GM23338 (cell line): ENCODE results near the gene MYH15.

ENCODE experiments used
- CREB1 ChIP-seq: fragments of 250-450 bp; sonication (Bioruptor Pico); IDR thresholded peaks from 2 replicates; pipeline ENCODE4 v1.5.0; 2020; ENCODE audit warnings: low read depth, mild to moderate bottlenecking, moderate library complexity
- ETS1 ChIP-seq: IDR thresholded peaks from 2 replicates; pipeline ENCODE4 v1.6.1; 2016; ENCODE audit warnings: antibody characterized with exemption
- EZH2 ChIP-seq: fragments of 200-600 bp; sonication (generic); IDR thresholded peaks from one replicate; pipeline ENCODE4 v1.8.0; 2017; ENCODE audit warnings: antibody characterized with exemption, mild to moderate bottlenecking, low read depth; ENCODE audit not compliant: unreplicated experiment
- EZH2phosphoT487 ChIP-seq: fragments of 200-600 bp; sonication (generic); IDR thresholded peaks from one replicate; pipeline ENCODE4 v1.8.1; 2018; ENCODE audit warnings: antibody characterized with exemption; ENCODE audit not compliant: unreplicated experiment
- JUNB ChIP-seq: IDR thresholded peaks from one replicate; pipeline ENCODE4 v1.6.1; 2016; ENCODE audit warnings: antibody characterized with exemption; ENCODE audit not compliant: unreplicated experiment
- NANOG ChIP-seq: IDR thresholded peaks from 2 replicates; pipeline ENCODE4 v1.6.1; 2016; ENCODE audit warnings: antibody characterized with exemption, borderline replicate concordance
- POLR2AphosphoS5 ChIP-seq: IDR thresholded peaks from 2 replicates; pipeline ENCODE4 v1.6.1; 2016; ENCODE audit warnings: antibody characterized with exemption, low read depth
- ZNF114 ChIP-seq: fragments of 250-450 bp; sonication (Bioruptor Pico); IDR thresholded peaks from 2 replicates; pipeline ENCODE4 v1.5.0; 2020; ENCODE audit warnings: mild to moderate bottlenecking, moderate library complexity
- ZNF331 ChIP-seq: fragments of 250-450 bp; sonication (Bioruptor Pico); IDR thresholded peaks from 2 replicates; pipeline ENCODE4 v1.5.0; 2020; ENCODE audit warnings: low read depth, mild to moderate bottlenecking, moderate library complexity
- TF ChIP-seq, protein P1 (sequence below), 2 experiments: fragments of 200-600 bp in 1 of 2; sonication (generic) in 1 of 2; conservative IDR thresholded peaks; 2 replicates each; pipeline versions ENCODE4 v1.5.1 to v1.6.1; 2016 to 2017; ENCODE audit warnings: antibody characterized with exemption in 2 of 2, low read depth in 2 of 2, mild to moderate bottlenecking in 2 of 2, moderate library complexity in 1 of 2
- TF ChIP-seq, protein P2 (sequence below): IDR thresholded peaks from one replicate; pipeline ENCODE4 v1.6.1; 2018; ENCODE audit warnings: antibody characterized with exemption; ENCODE audit not compliant: unreplicated experiment
- TF ChIP-seq, protein P3 (sequence below): fragments of 250-450 bp; sonication (Bioruptor Pico); IDR thresholded peaks from 2 replicates; pipeline ENCODE4 v1.5.0; 2020; ENCODE audit warnings: mild to moderate bottlenecking, moderate library complexity

DNA sequence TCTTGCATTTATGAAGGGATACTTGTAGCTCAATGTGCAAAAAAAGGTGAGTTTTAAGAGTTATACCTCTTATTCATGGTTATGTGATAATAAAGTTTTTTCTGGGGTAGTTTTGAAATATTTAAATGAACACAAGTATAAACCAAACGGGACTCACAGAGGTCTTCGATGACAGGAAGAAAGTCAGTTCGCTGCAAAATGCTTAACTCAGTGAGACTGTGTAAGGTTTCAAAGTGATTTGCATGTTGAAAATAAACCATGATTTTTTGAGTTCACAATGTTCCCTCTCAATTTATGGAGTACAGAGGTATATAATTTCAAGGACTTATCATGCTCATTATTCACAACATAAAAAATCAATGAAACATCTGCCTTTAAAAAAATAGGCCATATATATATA, 36.3 kb upstream of the MYH15 start:
- TF ChIP-seq EZH2phosphoT487 (no peak), ZNF331 (CRISPR knock-in tag) (no peak), CREB1 (CRISPR knock-in tag) (no peak), JUNB (no peak), EZH2 (no peak), POLR2AphosphoS5 (no peak), NANOG (no peak), ETS1 (no peak), ZNF114 (CRISPR knock-in tag) (no peak)
- TF ChIP-seq, protein P1, sequence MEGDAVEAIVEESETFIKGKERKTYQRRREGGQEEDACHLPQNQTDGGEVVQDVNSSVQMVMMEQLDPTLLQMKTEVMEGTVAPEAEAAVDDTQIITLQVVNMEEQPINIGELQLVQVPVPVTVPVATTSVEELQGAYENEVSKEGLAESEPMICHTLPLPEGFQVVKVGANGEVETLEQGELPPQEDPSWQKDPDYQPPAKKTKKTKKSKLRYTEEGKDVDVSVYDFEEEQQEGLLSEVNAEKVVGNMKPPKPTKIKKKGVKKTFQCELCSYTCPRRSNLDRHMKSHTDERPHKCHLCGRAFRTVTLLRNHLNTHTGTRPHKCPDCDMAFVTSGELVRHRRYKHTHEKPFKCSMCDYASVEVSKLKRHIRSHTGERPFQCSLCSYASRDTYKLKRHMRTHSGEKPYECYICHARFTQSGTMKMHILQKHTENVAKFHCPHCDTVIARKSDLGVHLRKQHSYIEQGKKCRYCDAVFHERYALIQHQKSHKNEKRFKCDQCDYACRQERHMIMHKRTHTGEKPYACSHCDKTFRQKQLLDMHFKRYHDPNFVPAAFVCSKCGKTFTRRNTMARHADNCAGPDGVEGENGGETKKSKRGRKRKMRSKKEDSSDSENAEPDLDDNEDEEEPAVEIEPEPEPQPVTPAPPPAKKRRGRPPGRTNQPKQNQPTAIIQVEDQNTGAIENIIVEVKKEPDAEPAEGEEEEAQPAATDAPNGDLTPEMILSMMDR (conservative IDR thresholded peaks at IDR 0.05; ENCODE audit: low read depth in 2 of 2), result no peak
- TF ChIP-seq, protein P2, sequence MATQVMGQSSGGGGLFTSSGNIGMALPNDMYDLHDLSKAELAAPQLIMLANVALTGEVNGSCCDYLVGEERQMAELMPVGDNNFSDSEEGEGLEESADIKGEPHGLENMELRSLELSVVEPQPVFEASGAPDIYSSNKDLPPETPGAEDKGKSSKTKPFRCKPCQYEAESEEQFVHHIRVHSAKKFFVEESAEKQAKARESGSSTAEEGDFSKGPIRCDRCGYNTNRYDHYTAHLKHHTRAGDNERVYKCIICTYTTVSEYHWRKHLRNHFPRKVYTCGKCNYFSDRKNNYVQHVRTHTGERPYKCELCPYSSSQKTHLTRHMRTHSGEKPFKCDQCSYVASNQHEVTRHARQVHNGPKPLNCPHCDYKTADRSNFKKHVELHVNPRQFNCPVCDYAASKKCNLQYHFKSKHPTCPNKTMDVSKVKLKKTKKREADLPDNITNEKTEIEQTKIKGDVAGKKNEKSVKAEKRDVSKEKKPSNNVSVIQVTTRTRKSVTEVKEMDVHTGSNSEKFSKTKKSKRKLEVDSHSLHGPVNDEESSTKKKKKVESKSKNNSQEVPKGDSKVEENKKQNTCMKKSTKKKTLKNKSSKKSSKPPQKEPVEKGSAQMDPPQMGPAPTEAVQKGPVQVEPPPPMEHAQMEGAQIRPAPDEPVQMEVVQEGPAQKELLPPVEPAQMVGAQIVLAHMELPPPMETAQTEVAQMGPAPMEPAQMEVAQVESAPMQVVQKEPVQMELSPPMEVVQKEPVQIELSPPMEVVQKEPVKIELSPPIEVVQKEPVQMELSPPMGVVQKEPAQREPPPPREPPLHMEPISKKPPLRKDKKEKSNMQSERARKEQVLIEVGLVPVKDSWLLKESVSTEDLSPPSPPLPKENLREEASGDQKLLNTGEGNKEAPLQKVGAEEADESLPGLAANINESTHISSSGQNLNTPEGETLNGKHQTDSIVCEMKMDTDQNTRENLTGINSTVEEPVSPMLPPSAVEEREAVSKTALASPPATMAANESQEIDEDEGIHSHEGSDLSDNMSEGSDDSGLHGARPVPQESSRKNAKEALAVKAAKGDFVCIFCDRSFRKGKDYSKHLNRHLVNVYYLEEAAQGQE, result no peak
- TF ChIP-seq, protein P3, sequence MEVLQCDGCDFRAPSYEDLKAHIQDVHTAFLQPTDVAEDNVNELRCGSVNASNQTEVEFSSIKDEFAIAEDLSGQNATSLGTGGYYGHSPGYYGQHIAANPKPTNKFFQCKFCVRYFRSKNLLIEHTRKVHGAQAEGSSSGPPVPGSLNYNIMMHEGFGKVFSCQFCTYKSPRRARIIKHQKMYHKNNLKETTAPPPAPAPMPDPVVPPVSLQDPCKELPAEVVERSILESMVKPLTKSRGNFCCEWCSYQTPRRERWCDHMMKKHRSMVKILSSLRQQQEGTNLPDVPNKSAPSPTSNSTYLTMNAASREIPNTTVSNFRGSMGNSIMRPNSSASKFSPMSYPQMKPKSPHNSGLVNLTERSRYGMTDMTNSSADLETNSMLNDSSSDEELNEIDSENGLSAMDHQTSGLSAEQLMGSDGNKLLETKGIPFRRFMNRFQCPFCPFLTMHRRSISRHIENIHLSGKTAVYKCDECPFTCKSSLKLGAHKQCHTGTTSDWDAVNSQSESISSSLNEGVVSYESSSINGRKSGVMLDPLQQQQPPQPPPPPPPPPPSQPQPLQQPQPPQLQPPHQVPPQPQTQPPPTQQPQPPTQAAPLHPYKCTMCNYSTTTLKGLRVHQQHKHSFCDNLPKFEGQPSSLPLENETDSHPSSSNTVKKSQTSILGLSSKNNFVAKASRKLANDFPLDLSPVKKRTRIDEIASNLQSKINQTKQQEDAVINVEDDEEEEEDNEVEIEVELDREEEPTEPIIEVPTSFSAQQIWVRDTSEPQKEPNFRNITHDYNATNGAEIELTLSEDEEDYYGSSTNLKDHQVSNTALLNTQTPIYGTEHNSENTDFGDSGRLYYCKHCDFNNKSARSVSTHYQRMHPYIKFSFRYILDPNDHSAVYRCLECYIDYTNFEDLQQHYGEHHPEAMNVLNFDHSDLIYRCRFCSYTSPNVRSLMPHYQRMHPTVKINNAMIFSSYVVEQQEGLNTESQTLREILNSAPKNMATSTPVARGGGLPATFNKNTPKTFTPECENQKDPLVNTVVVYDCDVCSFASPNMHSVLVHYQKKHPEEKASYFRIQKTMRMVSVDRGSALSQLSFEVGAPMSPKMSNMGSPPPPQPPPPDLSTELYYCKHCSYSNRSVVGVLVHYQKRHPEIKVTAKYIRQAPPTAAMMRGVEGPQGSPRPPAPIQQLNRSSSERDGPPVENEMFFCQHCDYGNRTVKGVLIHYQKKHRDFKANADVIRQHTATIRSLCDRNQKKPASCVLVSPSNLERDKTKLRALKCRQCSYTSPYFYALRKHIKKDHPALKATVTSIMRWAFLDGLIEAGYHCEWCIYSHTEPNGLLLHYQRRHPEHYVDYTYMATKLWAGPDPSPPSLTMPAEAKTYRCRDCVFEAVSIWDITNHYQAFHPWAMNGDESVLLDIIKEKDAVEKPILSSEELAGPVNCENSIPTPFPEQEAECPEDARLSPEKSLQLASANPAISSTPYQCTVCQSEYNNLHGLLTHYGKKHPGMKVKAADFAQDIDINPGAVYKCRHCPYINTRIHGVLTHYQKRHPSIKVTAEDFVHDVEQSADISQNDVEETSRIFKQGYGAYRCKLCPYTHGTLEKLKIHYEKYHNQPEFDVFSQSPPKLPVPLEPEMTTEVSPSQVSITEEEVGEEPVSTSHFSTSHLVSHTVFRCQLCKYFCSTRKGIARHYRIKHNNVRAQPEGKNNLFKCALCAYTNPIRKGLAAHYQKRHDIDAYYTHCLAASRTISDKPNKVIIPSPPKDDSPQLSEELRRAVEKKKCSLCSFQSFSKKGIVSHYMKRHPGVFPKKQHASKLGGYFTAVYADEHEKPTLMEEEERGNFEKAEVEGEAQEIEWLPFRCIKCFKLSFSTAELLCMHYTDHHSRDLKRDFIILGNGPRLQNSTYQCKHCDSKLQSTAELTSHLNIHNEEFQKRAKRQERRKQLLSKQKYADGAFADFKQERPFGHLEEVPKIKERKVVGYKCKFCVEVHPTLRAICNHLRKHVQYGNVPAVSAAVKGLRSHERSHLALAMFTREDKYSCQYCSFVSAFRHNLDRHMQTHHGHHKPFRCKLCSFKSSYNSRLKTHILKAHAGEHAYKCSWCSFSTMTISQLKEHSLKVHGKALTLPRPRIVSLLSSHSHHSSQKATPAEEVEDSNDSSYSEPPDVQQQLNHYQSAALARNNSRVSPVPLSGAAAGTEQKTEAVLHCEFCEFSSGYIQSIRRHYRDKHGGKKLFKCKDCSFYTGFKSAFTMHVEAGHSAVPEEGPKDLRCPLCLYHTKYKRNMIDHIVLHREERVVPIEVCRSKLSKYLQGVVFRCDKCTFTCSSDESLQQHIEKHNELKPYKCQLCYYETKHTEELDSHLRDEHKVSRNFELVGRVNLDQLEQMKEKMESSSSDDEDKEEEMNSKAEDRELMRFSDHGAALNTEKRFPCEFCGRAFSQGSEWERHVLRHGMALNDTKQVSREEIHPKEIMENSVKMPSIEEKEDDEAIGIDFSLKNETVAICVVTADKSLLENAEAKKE (CRISPR knock-in tag), result no peak
